ENCODE measurements around the gene PRKAR2B.

DNA sequence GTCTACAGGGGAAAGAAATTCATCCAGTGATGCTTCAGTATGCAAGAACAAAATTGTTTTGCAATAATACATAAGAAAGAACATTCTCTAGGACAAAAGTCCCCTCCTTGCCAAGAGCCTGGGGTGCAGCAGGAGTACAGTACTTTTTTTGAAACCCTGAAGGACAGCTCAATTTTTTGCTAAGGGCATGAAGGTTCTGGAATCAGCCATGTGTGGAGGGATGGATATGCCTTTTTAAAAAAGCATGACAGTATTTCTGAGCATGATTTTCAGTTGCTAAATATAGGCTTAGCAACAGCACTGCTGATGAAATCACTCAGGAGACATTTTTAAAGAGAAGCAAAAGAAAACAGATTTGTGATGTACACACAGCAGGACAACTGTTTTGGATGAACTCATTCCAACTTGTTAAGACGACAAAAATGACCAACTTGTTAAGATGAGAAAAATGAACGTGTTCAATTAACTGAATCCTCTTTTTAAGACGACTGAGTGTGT, 163.6 kb downstream of the PRKAR2B start:
- TF ChIP-seq, protein P1, sequence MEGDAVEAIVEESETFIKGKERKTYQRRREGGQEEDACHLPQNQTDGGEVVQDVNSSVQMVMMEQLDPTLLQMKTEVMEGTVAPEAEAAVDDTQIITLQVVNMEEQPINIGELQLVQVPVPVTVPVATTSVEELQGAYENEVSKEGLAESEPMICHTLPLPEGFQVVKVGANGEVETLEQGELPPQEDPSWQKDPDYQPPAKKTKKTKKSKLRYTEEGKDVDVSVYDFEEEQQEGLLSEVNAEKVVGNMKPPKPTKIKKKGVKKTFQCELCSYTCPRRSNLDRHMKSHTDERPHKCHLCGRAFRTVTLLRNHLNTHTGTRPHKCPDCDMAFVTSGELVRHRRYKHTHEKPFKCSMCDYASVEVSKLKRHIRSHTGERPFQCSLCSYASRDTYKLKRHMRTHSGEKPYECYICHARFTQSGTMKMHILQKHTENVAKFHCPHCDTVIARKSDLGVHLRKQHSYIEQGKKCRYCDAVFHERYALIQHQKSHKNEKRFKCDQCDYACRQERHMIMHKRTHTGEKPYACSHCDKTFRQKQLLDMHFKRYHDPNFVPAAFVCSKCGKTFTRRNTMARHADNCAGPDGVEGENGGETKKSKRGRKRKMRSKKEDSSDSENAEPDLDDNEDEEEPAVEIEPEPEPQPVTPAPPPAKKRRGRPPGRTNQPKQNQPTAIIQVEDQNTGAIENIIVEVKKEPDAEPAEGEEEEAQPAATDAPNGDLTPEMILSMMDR (IDR thresholded peaks at IDR 0.05): no peak
- TF ChIP-seq POLR2A (IDR thresholded peaks at IDR 0.05): no peak

Data from heart left ventricle (tissue), 13 donors.